PC-3 (cell line): ENCODE data around the gene TAF3. TPM values are rescaled to one million over a fixed set of nuclear protein-coding genes. Genes with fewer than 3 reads are reported as not detected.

Experiments used
- ATAC-seq: fragments of 200-7000 bp; cut with Tn5 transposase; 2 replicates; pipeline ENCODE4 v1.9.1; 2020; ENCODE audit warnings: mild to moderate bottlenecking, moderate library complexity
- BruUV-seq: library from RNA; stranded (reverse); fragments of 400-500 nt; replicated peaks from 2 replicates; lab custom pipeline; 2021; lab: Mats Ljungman, UMichigan
- CTCF ChIA-PET: fragments of 300-600 bp; sonication (Branson Sonifier 250); formaldehyde crosslinking; loops from one replicate; lab custom pipeline; 2022; ENCODE audit warnings: antibody characterized with exemption; lab: Charles Lee
- POLR2A ChIA-PET: fragments of 300-600 bp; sonication (Branson Sonifier 250); formaldehyde crosslinking; loops from one replicate; lab custom pipeline; 2022; ENCODE audit warnings: antibody characterized with exemption; ENCODE audit not compliant: unreplicated experiment; lab: Charles Lee
- DNase-seq: peaks from one replicate; pipeline ENCODE4 v3.0.0-alpha.2; 2015
- H2AFZ ChIP-seq: fragments of 300-600 bp; sonication (generic); 2 replicates; pipeline ENCODE4 v1.6.0; 2016; ENCODE audit warnings: antibody characterized with exemption, low read length
- H3F3A ChIP-seq: fragments of 300-600 bp; sonication (generic); one replicate; pipeline ENCODE4 v1.6.0; 2017; ENCODE audit warnings: antibody characterized with exemption, low read length, control low read depth, mild to moderate bottlenecking; ENCODE audit not compliant: unreplicated experiment
- H3K27ac ChIP-seq: fragments of 300-600 bp; sonication (generic); 2 replicates; pipeline ENCODE4 v1.5.1; 2016; ENCODE audit warnings: mild to moderate bottlenecking, low read length
- H3K27me3 ChIP-seq: fragments of 300-600 bp; sonication (generic); 2 replicates; pipeline ENCODE4 v1.6.1; 2016; ENCODE audit warnings: low read length, mixed read lengths
- H3K36me3 ChIP-seq: fragments of 300-600 bp; sonication (generic); 2 replicates; pipeline ENCODE4 v1.6.1; 2016; ENCODE audit warnings: low read depth, mixed run types, low read length, mixed read lengths
- H3K4me1 ChIP-seq: fragments of 300-600 bp; sonication (generic); 2 replicates; pipeline ENCODE4 v1.5.1; 2016; ENCODE audit warnings: low read length; ENCODE audit not compliant: insufficient read depth
- H3K4me2 ChIP-seq: fragments of 300-600 bp; sonication (generic); 2 replicates; pipeline ENCODE4 v1.6.0; 2016; ENCODE audit warnings: low read length
- H3K4me3 ChIP-seq: fragments of 300-600 bp; sonication (generic); 2 replicates; pipeline ENCODE4 v1.5.1; 2016; ENCODE audit warnings: mild to moderate bottlenecking, low read length, mixed read lengths
- H3K79me2 ChIP-seq: fragments of 300-600 bp; sonication (generic); 2 replicates; pipeline ENCODE4 v1.6.1; 2017; ENCODE audit warnings: low read length, mixed read lengths
- H3K9ac ChIP-seq: fragments of 300-600 bp; sonication (generic); 2 replicates; pipeline ENCODE4 v1.6.0; 2016; ENCODE audit warnings: mild to moderate bottlenecking, low read length
- H3K9me2 ChIP-seq: fragments of 300-600 bp; sonication (generic); replicated peaks from 2 replicates; pipeline ENCODE4 v1.6.1; 2016; ENCODE audit warnings: mixed run types, low read length, mixed read lengths
- H3K9me3 ChIP-seq: fragments of 300-600 bp; sonication (generic); 2 replicates; pipeline ENCODE4 v1.6.1; 2016; ENCODE audit warnings: low read length, mixed read lengths
- H4K20me1 ChIP-seq: fragments of 300-600 bp; sonication (generic); 2 replicates; pipeline ENCODE4 v1.6.1; 2016; ENCODE audit warnings: low read length, mixed read lengths
- EZH2 ChIP-seq: fragments of 300-600 bp; sonication (generic); IDR thresholded peaks from one replicate; pipeline ENCODE4 v1.6.1; 2017; ENCODE audit warnings: antibody characterized with exemption, mild to moderate bottlenecking, low read length; ENCODE audit not compliant: unreplicated experiment
- EZH2phosphoT487 ChIP-seq: fragments of 300-600 bp; sonication (generic); IDR thresholded peaks from 2 replicates; pipeline ENCODE4 v1.6.1; 2018; ENCODE audit warnings: mild to moderate bottlenecking, antibody characterized with exemption, low read length, borderline replicate concordance
- intact Hi-C: fragments of 100-400 bp; cut with micrococcal nuclease; formaldehyde crosslinking; loops from 2 replicates; pipeline ENCODE4 v1.9.0; 2023
- total RNA-seq: library from RNA; depleted of rRNA; stranded (reverse); fragments of >200 nt; gene quantifications from 2 replicates; pipeline ENCODE4 v1.2.3, GENCODE V29; 2014
- TF ChIP-seq, protein P1 (sequence below): fragments of 300-600 bp; sonication (generic); conservative IDR thresholded peaks from 2 replicates; pipeline ENCODE4 v1.5.1; 2017; ENCODE audit warnings: antibody characterized with exemption, low read depth, mild to moderate bottlenecking, low read length

The TAF3 gene
- total RNA-seq, 1 experiment from 2014 or later: 2.0 TPM

DNA sequence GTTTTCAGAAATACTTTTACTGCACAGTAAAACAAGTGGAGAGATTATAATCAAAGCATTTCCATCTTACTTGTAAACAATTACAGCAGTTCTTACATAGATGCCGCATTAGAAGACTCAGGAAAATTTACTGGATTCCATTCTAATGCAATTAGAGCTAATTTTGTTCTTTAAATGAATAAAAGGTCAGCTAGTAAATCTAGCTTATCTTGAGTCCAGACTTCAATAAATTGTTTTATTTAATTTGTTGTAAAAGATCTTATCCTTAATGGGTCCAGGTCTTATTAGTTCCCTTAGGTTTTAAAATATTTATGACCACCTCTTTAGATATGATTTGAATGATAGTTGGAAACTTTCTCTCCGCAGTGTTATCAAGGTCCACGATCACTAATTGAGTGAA is 166.0 kb downstream of the TAF3 start:
- no peaks in the 10 kb centered on the region for H3K4me1 ChIP-seq
- no peak for TF ChIP-seq EZH2phosphoT487
- TF ChIP-seq, protein P1, sequence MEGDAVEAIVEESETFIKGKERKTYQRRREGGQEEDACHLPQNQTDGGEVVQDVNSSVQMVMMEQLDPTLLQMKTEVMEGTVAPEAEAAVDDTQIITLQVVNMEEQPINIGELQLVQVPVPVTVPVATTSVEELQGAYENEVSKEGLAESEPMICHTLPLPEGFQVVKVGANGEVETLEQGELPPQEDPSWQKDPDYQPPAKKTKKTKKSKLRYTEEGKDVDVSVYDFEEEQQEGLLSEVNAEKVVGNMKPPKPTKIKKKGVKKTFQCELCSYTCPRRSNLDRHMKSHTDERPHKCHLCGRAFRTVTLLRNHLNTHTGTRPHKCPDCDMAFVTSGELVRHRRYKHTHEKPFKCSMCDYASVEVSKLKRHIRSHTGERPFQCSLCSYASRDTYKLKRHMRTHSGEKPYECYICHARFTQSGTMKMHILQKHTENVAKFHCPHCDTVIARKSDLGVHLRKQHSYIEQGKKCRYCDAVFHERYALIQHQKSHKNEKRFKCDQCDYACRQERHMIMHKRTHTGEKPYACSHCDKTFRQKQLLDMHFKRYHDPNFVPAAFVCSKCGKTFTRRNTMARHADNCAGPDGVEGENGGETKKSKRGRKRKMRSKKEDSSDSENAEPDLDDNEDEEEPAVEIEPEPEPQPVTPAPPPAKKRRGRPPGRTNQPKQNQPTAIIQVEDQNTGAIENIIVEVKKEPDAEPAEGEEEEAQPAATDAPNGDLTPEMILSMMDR: no peak
- no peak for TF ChIP-seq EZH2
- no peak overlapping the region for H3K4me3 ChIP-seq
- H3K9me2 ChIP-seq: no peaks in the 10 kb centered on the region
- H3K27ac ChIP-seq: no peak overlapping the region
- no peak for DNase-seq
- POLR2A ChIA-PET: no interaction called here
- CTCF ChIA-PET: no interaction called here
- no peaks in the 10 kb centered on the region for H3K79me2 ChIP-seq
- H3F3A ChIP-seq: no peaks in the 10 kb centered on the region
- H3K9me3 ChIP-seq: no peaks in the 10 kb centered on the region
- no peaks in the 10 kb centered on the region for H4K20me1 ChIP-seq
- H3K9ac ChIP-seq: no peak overlapping the region
- intact Hi-C loops: no loop called here
- no peak overlapping the region for H2AFZ ChIP-seq
- H3K4me2 ChIP-seq: no peak overlapping the region
- H3K36me3 ChIP-seq: no peaks in the 10 kb centered on the region
- H3K27me3 ChIP-seq: no peaks in the 10 kb centered on the region
- BruUV-seq: no TSS peak
- ATAC-seq: no peak

DNA sequence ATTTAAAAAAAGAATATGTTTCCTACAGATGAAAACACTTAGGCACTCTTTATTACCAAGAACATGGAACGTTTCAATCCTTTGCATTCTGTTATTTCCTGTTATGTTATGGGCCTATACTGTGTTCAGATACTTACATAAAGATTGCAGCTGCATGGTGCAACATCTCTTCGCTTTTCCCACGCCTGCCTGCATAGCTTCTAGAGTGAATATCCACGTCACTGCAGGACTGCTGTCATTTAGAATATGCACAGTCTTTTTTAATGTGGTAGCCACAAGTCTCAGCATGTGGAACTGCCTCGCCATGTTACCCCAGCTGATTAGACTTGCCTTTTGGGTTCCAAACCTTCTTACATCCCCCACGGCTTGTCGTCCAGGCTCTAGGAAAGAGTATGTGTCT is 166.6 kb downstream of the TAF3 start:
- Histone ChIP-seq H3K36me3 (no peaks in the 10 kb centered on the region), H3K79me2 (no peaks in the 10 kb centered on the region), H4K20me1 (no peaks in the 10 kb centered on the region), H3K4me3 (no peak overlapping the region), H3K27me3 (no peaks in the 10 kb centered on the region), H3K27ac (no peak overlapping the region), H3F3A (no peaks in the 10 kb centered on the region), H3K4me1 (no peaks in the 10 kb centered on the region), H3K4me2 (no peak overlapping the region), H3K9me2 (no peaks in the 10 kb centered on the region), H3K9me3 (no peaks in the 10 kb centered on the region), H3K9ac (no peak overlapping the region), H2AFZ (no peak overlapping the region)
- DNase-seq (no peak), ATAC-seq (no peak)
- intact Hi-C loops: no loop called here
- no TSS peak for BruUV-seq
- ChIA-PET CTCF (no interaction called here), POLR2A (no interaction called here)
- TF ChIP-seq EZH2phosphoT487: no peak
- TF ChIP-seq, protein P1: no peak
- TF ChIP-seq EZH2: no peak

DNA sequence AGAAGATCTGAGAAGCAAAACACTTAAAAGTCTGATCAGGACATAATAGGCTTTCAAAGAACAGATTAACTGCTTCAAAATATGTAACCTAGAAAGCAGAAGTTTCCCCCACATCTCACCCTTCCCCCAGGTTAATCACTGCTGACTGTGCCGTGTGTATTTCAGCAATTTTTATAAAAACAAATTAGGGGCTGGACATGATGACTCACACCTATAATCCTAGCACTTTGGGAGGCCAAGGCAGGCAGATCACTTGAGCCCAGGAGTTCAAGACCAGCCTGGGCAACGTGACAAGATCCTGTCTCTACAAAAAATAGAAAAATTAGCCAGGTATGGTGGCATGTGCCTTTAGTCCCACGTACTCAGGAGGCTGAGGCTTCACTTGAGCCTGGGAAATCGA is 168.5 kb downstream of the TAF3 start:
- Histone ChIP-seq H3K4me1 (no peaks in the 10 kb centered on the region), H3F3A (no peaks in the 10 kb centered on the region), H3K9me3 (no peaks in the 10 kb centered on the region), H3K9me2 (no peaks in the 10 kb centered on the region), H3K27me3 (no peaks in the 10 kb centered on the region), H3K4me2 (no peak overlapping the region), H3K4me3 (no peak overlapping the region), H3K27ac (no peak overlapping the region), H4K20me1 (no peaks in the 10 kb centered on the region), H3K36me3 (no peaks in the 10 kb centered on the region), H2AFZ (no peak overlapping the region), H3K9ac (no peak overlapping the region), H3K79me2 (no peaks in the 10 kb centered on the region)
- ChIA-PET POLR2A (no interaction called here), CTCF (interaction anchor here (0.6 kb wide), 1 partner anchor 54 kb away, joined by 3 read pairs; no protein-coding TSS in a partner anchor)
- ATAC-seq (no peak), DNase-seq (no peak)
- intact Hi-C loops: no loop called here
- no TSS peak for BruUV-seq
- no peak for TF ChIP-seq EZH2phosphoT487
- TF ChIP-seq, protein P1: no peak
- TF ChIP-seq EZH2: no peak
